Neural cell (in vitro differentiated cells): Measurements from ENCODE around the gene ZBTB5. TPM values are rescaled to one million over a fixed set of nuclear protein-coding genes. Genes with fewer than 3 reads are reported as not detected.

ENCODE experiments used
- H2AFZ ChIP-seq: fragments of 200-600, 300-800 bp; sonication (generic), shearing (Covaris generic); 2 replicates; pipeline ENCODE4 v1.6.0; 2014; ENCODE audit warnings: low read depth, mild to moderate bottlenecking, antibody characterized with exemption, low read length, moderate library complexity
- H3F3A ChIP-seq: fragments of 200-600 bp; shearing (Covaris generic); 2 replicates; pipeline ENCODE4 v1.6.1; 2016; ENCODE audit warnings: mild to moderate bottlenecking, moderate library complexity, mixed read lengths, antibody characterized with exemption, low read length; ENCODE audit not compliant: insufficient read depth, poor library complexity, severe bottlenecking
- H3K27ac ChIP-seq: fragments of 200-600, 300-800 bp; sonication (generic), shearing (Covaris generic); 2 replicates; pipeline ENCODE4 v1.5.1; 2014; ENCODE audit warnings: mild to moderate bottlenecking, low read length, moderate library complexity
- H3K27me3 ChIP-seq: fragments of 300-800, 200-600 bp; sonication (generic), shearing (Covaris generic); 2 replicates; pipeline ENCODE4 v1.6.0; 2014; ENCODE audit warnings: mild to moderate bottlenecking, low read depth, low read length, moderate library complexity; ENCODE audit not compliant: insufficient read depth
- H3K36me3 ChIP-seq: fragments of 300-800, 200-600 bp; sonication (generic), shearing (Covaris generic); 2 replicates; pipeline ENCODE4 v1.5.1; 2014; ENCODE audit warnings: mild to moderate bottlenecking, antibody characterized with exemption, low read length, moderate library complexity; ENCODE audit not compliant: insufficient read depth
- H3K4me2 ChIP-seq: fragments of 300-800, 200-600 bp; sonication (generic), shearing (Covaris generic); 2 replicates; pipeline ENCODE4 v1.6.0; 2014; ENCODE audit warnings: mild to moderate bottlenecking, low read length
- H3K4me3 ChIP-seq: fragments of 300-800, 200-600 bp; sonication (generic), shearing (Covaris generic); 2 replicates; pipeline ENCODE4 v1.5.1; 2014; ENCODE audit warnings: mild to moderate bottlenecking, low read length, moderate library complexity
- H3K79me2 ChIP-seq: fragments of 200-600 bp; shearing (Covaris generic); replicated peaks from 2 replicates; pipeline ENCODE4 v1.6.0; 2014; ENCODE audit warnings: mild to moderate bottlenecking, low read length, moderate library complexity; ENCODE audit not compliant: insufficient read depth
- H3K9ac ChIP-seq: fragments of 300-800, 200-600 bp; sonication (generic), shearing (Covaris generic); 2 replicates; pipeline ENCODE4 v1.6.1; 2016; ENCODE audit warnings: mild to moderate bottlenecking, low read length, mixed read lengths
- H3K9me2 ChIP-seq: fragments of 200-600 bp; shearing (Covaris generic); 2 replicates; pipeline ENCODE4 v1.6.1; 2016; ENCODE audit warnings: mild to moderate bottlenecking, low read length, mixed read lengths; ENCODE audit not compliant: insufficient read depth
- H3K9me3 ChIP-seq: fragments of 200-600, 300-800 bp; sonication (generic), shearing (Covaris generic); 2 replicates; pipeline ENCODE4 v1.6.1; 2016; ENCODE audit warnings: mild to moderate bottlenecking, mixed run types, low read length, moderate library complexity, mixed read lengths
- H4K20me1 ChIP-seq: fragments of 200-600 bp; shearing (Covaris generic); 2 replicates; pipeline ENCODE4 v1.6.1; 2016; ENCODE audit warnings: mild to moderate bottlenecking, mixed run types; ENCODE audit not compliant: insufficient read depth
- EZH2 ChIP-seq: fragments of 200-600, 300-800 bp; shearing (Covaris generic), sonication (generic); IDR thresholded peaks from 2 replicates; pipeline ENCODE4 v1.6.1; 2014; ENCODE audit warnings: antibody characterized with exemption, low read length, borderline replicate concordance, mild to moderate bottlenecking; ENCODE audit not compliant: insufficient read depth, poor library complexity, severe bottlenecking
- POLR2AphosphoS5 ChIP-seq: IDR thresholded peaks from 2 replicates; pipeline ENCODE4 v1.6.1; 2012
- RAD21 ChIP-seq: fragments of 450-650 bp; conservative IDR thresholded peaks from 2 replicates; pipeline ENCODE4 v1.6.1; 2014; ENCODE audit warnings: antibody characterized with exemption, mild to moderate bottlenecking, moderate library complexity
- polyA plus RNA-seq: library from polyadenylated mRNA; depleted of rRNA; stranded (reverse); fragments of >200 nt; gene quantifications from 2 replicates; pipeline ENCODE4 v1.2.3, GENCODE V29; 2014
- TF ChIP-seq, protein P1 (sequence below): fragments of 450-650 bp; IDR thresholded peaks from 2 replicates; pipeline ENCODE4 v1.5.1; 2014; ENCODE audit warnings: antibody characterized with exemption, mild to moderate bottlenecking, moderate library complexity; ENCODE audit not compliant: poor library complexity, severe bottlenecking

ZBTB5 gene
- polyA plus RNA-seq, 1 donor from 2014 or later = 21.0 TPM

DNA sequence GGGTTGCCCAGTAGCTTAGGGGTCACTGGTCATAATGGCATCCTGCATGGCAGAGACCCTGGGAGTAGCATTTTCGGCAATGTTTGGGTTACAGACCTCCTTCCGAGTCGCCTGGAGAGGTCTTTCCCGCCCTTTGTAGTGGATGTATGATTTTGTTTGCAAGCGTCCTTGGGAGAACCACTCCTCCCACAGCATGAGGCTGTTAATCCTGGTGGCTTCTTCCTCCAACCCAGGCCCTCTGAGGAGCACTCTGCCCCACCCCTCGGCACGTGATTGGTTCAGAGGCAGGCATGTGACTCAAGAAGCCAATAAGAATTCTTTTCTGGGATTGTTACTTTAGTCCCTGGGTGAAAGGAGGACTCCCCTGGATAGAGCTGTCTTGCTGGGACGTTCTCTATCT lies 73.0 kb downstream of the ZBTB5 start:
- H3K9me3 ChIP-seq = no peaks in the 10 kb centered on the region
- no peaks in the 10 kb centered on the region for H3K79me2 ChIP-seq
- no peaks in the 10 kb centered on the region for H3F3A ChIP-seq
- no peaks in the 10 kb centered on the region for H3K36me3 ChIP-seq
- no peaks in the 10 kb centered on the region for H3K27me3 ChIP-seq
- no peaks in the 10 kb centered on the region for H3K9me2 ChIP-seq
- no peak overlapping the region for H3K4me2 ChIP-seq
- H3K4me3 ChIP-seq = no peak overlapping the region
- H2AFZ ChIP-seq = no peak overlapping the region
- TF ChIP-seq EZH2 (no peak), POLR2AphosphoS5 (no peak)
- no peaks in the 10 kb centered on the region for H4K20me1 ChIP-seq
- no peak overlapping the region for H3K9ac ChIP-seq
- H3K27ac ChIP-seq = no peak overlapping the region

DNA sequence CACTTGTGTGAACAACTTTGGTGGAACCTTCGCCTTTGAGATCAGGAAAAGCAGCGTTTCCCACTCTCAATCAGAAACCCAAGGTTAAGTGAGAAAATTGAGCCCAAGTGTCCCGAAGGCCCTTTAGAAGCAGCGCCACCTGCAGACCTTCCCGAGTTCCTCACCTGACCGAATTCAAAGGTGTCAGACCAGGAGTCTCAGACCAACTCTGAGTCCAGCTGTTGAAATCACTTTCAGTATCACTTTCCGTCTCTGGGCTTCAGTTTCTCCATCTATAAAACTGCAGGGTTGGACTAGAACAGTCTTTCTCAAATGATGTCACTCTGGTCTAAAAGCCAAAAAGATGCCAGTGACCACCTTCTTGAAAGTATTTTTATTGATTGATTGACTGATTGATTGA lies 74.5 kb downstream of the ZBTB5 start:
- H3K9ac ChIP-seq = no peak overlapping the region
- H4K20me1 ChIP-seq = no peaks in the 10 kb centered on the region
- no peak for TF ChIP-seq RAD21
- TF ChIP-seq, protein P1, sequence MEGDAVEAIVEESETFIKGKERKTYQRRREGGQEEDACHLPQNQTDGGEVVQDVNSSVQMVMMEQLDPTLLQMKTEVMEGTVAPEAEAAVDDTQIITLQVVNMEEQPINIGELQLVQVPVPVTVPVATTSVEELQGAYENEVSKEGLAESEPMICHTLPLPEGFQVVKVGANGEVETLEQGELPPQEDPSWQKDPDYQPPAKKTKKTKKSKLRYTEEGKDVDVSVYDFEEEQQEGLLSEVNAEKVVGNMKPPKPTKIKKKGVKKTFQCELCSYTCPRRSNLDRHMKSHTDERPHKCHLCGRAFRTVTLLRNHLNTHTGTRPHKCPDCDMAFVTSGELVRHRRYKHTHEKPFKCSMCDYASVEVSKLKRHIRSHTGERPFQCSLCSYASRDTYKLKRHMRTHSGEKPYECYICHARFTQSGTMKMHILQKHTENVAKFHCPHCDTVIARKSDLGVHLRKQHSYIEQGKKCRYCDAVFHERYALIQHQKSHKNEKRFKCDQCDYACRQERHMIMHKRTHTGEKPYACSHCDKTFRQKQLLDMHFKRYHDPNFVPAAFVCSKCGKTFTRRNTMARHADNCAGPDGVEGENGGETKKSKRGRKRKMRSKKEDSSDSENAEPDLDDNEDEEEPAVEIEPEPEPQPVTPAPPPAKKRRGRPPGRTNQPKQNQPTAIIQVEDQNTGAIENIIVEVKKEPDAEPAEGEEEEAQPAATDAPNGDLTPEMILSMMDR = no peak

More for the DNA sequence above, 74.5 kb downstream of the ZBTB5 start:
- Histone ChIP-seq H3K9me3 (no peaks in the 10 kb centered on the region), H3K27me3 (no peaks in the 10 kb centered on the region), H3K36me3 (no peaks in the 10 kb centered on the region), H3F3A (no peaks in the 10 kb centered on the region), H3K27ac (no peak overlapping the region), H3K4me2 (no peak overlapping the region), H2AFZ (no peak overlapping the region), H3K9me2 (no peaks in the 10 kb centered on the region), H3K4me3 (no peak overlapping the region), H3K79me2 (no peaks in the 10 kb centered on the region)

Other genes starting within 250 kb of the ZBTB5 start
- gene GRHPR, start 42.8 kb downstream of the ZBTB5 start, polyA plus RNA-seq = 128 and 137 TPM in 2 replicates
- 15.9 and 19.1 TPM in 2 replicates for gene POLR1E, start 20.5 kb upstream of the ZBTB5 start, polyA plus RNA-seq
- gene FBXO10, start 110.9 kb upstream of the ZBTB5 start, polyA plus RNA-seq = 13.8 and 16.0 TPM in 2 replicates
- 239 and 262 TPM in 2 replicates for gene TOMM5, start 127.1 kb upstream of the ZBTB5 start, polyA plus RNA-seq
- 0.35 and 0.38 TPM in 2 replicates for gene FRMPD1, start 185.5 kb upstream of the ZBTB5 start, polyA plus RNA-seq